Measurements from ENCODE around the gene NRXN3. TPM values are rescaled to one million over a fixed set of nuclear protein-coding genes. Genes with fewer than 3 reads are reported as not detected.

Gene NRXN3
- total RNA-seq, 4 donors from 2014 or later: 4.1 to 11.9 (median 5.8) TPM

- Histone ChIP-seq H3K27me3 (no peaks in the 10 kb centered on the region), H3K9me3 (no peaks in the 10 kb centered on the region), H3K4me3 (no peak overlapping the region), H3K36me3 (no peaks in the 10 kb centered on the region), H3K4me1 (no peaks in the 10 kb centered on the region), H3K27ac (no peak overlapping the region)
- TF ChIP-seq CTCF (IDR thresholded peaks at IDR 0.05): no peak
- TF ChIP-seq EP300 (IDR thresholded peaks at IDR 0.05; ENCODE audit: low read depth): no peak
- TF ChIP-seq POLR2AphosphoS5 (IDR thresholded peaks at IDR 0.05): no peak
- TF ChIP-seq POLR2A (IDR thresholded peaks at IDR 0.05): no peak
- WGBS, 2 donors (ENCODE audit: low coverage in 1 of 2): 89 to 90% methylated on average over 1 of the region's 1 CpG
- no peak for DNase-seq
- intact Hi-C loops (cut with DNase I; ENCODE audit: low total_unique reads) (no loop called here), in situ Hi-C loops (cut with MboI; ENCODE audit: low pct_ligation_motif_present in 1 of 4, low pct_unique_long_range_greater_than_20kb in 1 of 4, low sequenced_read_pairs in 3 of 4) (no loop called here)
Measured at GRCh38 chr14:79415726-79416125, 1245.6 kb downstream of the NRXN3 start.

GRCh38 chr14:79417961-79418360, 1247.8 kb downstream of the NRXN3 start:
- in situ Hi-C loops (cut with MboI; ENCODE audit: low pct_ligation_motif_present in 1 of 4, low pct_unique_long_range_greater_than_20kb in 1 of 4, low sequenced_read_pairs in 3 of 4): no loop called here
- Histone ChIP-seq H3K36me3 (no peaks in the 10 kb centered on the region), H3K27ac (no peak overlapping the region), H3K4me1 (no peaks in the 10 kb centered on the region), H3K4me3 (no peak overlapping the region), H3K27me3 (no peaks in the 10 kb centered on the region), H3K9me3 (no peaks in the 10 kb centered on the region)
- DNase-seq: no peak
- TF ChIP-seq POLR2A (IDR thresholded peaks at IDR 0.05) (no peak), EP300 (IDR thresholded peaks at IDR 0.05; ENCODE audit: low read depth) (no peak), CTCF (IDR thresholded peaks at IDR 0.05) (no peak), POLR2AphosphoS5 (IDR thresholded peaks at IDR 0.05) (no peak)
- intact Hi-C loops (cut with DNase I; ENCODE audit: low total_unique reads): no loop called here
- WGBS, 2 donors (ENCODE audit: low coverage in 1 of 2): 72 to 90% methylated on average over 2 of the region's 2 CpGs

GRCh38 chr14:79418649-79419415, 1248.7 kb downstream of the NRXN3 start:
- H3K27me3 ChIP-seq: no peaks in the 10 kb centered on the region
- in situ Hi-C loops (cut with MboI; ENCODE audit: low pct_ligation_motif_present in 1 of 4, low pct_unique_long_range_greater_than_20kb in 1 of 4, low sequenced_read_pairs in 3 of 4) (no loop called here), intact Hi-C loops (cut with DNase I; ENCODE audit: low total_unique reads) (no loop called here)
- TF ChIP-seq EP300 (IDR thresholded peaks at IDR 0.05; ENCODE audit: low read depth) (no peak), POLR2A (IDR thresholded peaks at IDR 0.05) (no peak), CTCF (IDR thresholded peaks at IDR 0.05) (no peak), POLR2AphosphoS5 (IDR thresholded peaks at IDR 0.05) (no peak)
- no peak overlapping the region for H3K27ac ChIP-seq
- no peak overlapping the region for H3K4me3 ChIP-seq
- no peaks in the 10 kb centered on the region for H3K36me3 ChIP-seq
- H3K9me3 ChIP-seq: no peaks in the 10 kb centered on the region
- DNase-seq: no peak
- no peaks in the 10 kb centered on the region for H3K4me1 ChIP-seq
- 73 to 76% methylated on average over 3 to 5 of the region's 5 CpGs for WGBS, 2 donors (ENCODE audit: low coverage in 1 of 2)

- intact Hi-C loops (cut with DNase I; ENCODE audit: low total_unique reads): no loop called here
Measured at GRCh38 chr14:79419571-79420327, 1249.6 kb downstream of the NRXN3 start.

More at GRCh38 chr14:79419571-79420327, 1249.6 kb downstream of the NRXN3 start:
- no peaks in the 10 kb centered on the region for H3K9me3 ChIP-seq
- H3K27ac ChIP-seq: no peak overlapping the region
- DNase-seq: no peak
- no peaks in the 10 kb centered on the region for H3K27me3 ChIP-seq
- in situ Hi-C loops (cut with MboI; ENCODE audit: low pct_ligation_motif_present in 1 of 4, low pct_unique_long_range_greater_than_20kb in 1 of 4, low sequenced_read_pairs in 3 of 4): no loop called here
- 81 to 88% methylated on average over 1 of the region's 1 CpG for WGBS, 2 donors (ENCODE audit: low coverage in 1 of 2)
- TF ChIP-seq EP300 (IDR thresholded peaks at IDR 0.05; ENCODE audit: low read depth) (no peak), POLR2A (IDR thresholded peaks at IDR 0.05) (no peak), CTCF (IDR thresholded peaks at IDR 0.05) (no peak), POLR2AphosphoS5 (IDR thresholded peaks at IDR 0.05) (no peak)
- no peak overlapping the region for H3K4me3 ChIP-seq
- H3K4me1 ChIP-seq: no peaks in the 10 kb centered on the region
- no peaks in the 10 kb centered on the region for H3K36me3 ChIP-seq
